ENCODE results near the gene SAMD8.
"Not testable (repeated sequence)": the region's sequence is repeated elsewhere in the genome, so short reads cannot be mapped to it uniquely, and the experiment has no call there.

The SAMD8 gene

GRCh38 chr10:75102830-75103673 lies 8.4 kb upstream of the SAMD8 start:
- peaks cover 10% of the 10 kb centered on the region for H3K4me1 ChIP-seq (ENCODE audit: control insufficient read depth, insufficient read depth, low read length)
- H3K4me2 ChIP-seq (ENCODE audit: low read length) = no peak overlapping the region
- H3K4me3 ChIP-seq (ENCODE audit: low read length) = no peak overlapping the region
- H3K9ac ChIP-seq (ENCODE audit: low read depth, low read length) = no peak overlapping the region
- no peaks in the 10 kb centered on the region for H3K9me3 ChIP-seq (replicated peaks; ENCODE audit: low read length)
- no peaks in the 10 kb centered on the region for H3K36me3 ChIP-seq (ENCODE audit: insufficient read depth, low read length)
- H3K27me3 ChIP-seq (ENCODE audit: control insufficient read depth, insufficient read depth, low read length) = no peaks in the 10 kb centered on the region

- no peak overlapping the region for H3K4me2 ChIP-seq (ENCODE audit: low read length)
- no peaks in the 10 kb centered on the region for H3K27me3 ChIP-seq (ENCODE audit: control insufficient read depth, insufficient read depth, low read length)
- no peak overlapping the region for H3K4me3 ChIP-seq (ENCODE audit: low read length)
- peaks cover 20% of the 10 kb centered on the region for H3K4me1 ChIP-seq (ENCODE audit: control insufficient read depth, insufficient read depth, low read length)
- no peaks in the 10 kb centered on the region for H3K36me3 ChIP-seq (ENCODE audit: insufficient read depth, low read length)
- H3K9me3 ChIP-seq (replicated peaks; ENCODE audit: low read length) = no peaks in the 10 kb centered on the region
- no peak overlapping the region for H3K9ac ChIP-seq (ENCODE audit: low read depth, low read length)
Observed at GRCh38 chr10:75103881-75104686, 7.4 kb upstream of the SAMD8 start.

GRCh38 chr10:75104842-75105241 lies 6.6 kb upstream of the SAMD8 start:
- Histone ChIP-seq H3K27me3 (ENCODE audit: control insufficient read depth, insufficient read depth, low read length) (no peaks in the 10 kb centered on the region), H3K4me2 (ENCODE audit: low read length) (no peak overlapping the region), H3K4me3 (ENCODE audit: low read length) (no peak overlapping the region), H3K9ac (ENCODE audit: low read depth, low read length) (no peak overlapping the region), H3K9me3 (replicated peaks; ENCODE audit: low read length) (no peaks in the 10 kb centered on the region), H3K4me1 (ENCODE audit: control insufficient read depth, insufficient read depth, low read length) (peaks cover 25% of the 10 kb centered on the region), H3K36me3 (ENCODE audit: insufficient read depth, low read length) (no peaks in the 10 kb centered on the region)

- Histone ChIP-seq H3K9me3 (replicated peaks; ENCODE audit: low read length) (no peaks in the 10 kb centered on the region), H3K4me3 (ENCODE audit: low read length) (no peak overlapping the region), H3K4me1 (ENCODE audit: control insufficient read depth, insufficient read depth, low read length) (peaks cover 18% of the 10 kb centered on the region), H3K36me3 (ENCODE audit: insufficient read depth, low read length) (no peaks in the 10 kb centered on the region), H3K27me3 (ENCODE audit: control insufficient read depth, insufficient read depth, low read length) (no peaks in the 10 kb centered on the region), H3K4me2 (ENCODE audit: low read length) (no peak overlapping the region), H3K9ac (ENCODE audit: low read depth, low read length) (no peak overlapping the region)
Observed at GRCh38 chr10:75105576-75106197, 5.8 kb upstream of the SAMD8 start.

- no peaks in the 10 kb centered on the region for H3K27me3 ChIP-seq (ENCODE audit: control insufficient read depth, insufficient read depth, low read length)
- H3K4me1 ChIP-seq (ENCODE audit: control insufficient read depth, insufficient read depth, low read length) = peaks cover 18% of the 10 kb centered on the region
- no peak overlapping the region for H3K4me3 ChIP-seq (ENCODE audit: low read length)
- no peak overlapping the region for H3K9ac ChIP-seq (ENCODE audit: low read depth, low read length)
- no peaks in the 10 kb centered on the region for H3K9me3 ChIP-seq (replicated peaks; ENCODE audit: low read length)
- H3K36me3 ChIP-seq (ENCODE audit: insufficient read depth, low read length) = no peaks in the 10 kb centered on the region
- H3K4me2 ChIP-seq (ENCODE audit: low read length) = no peak overlapping the region
Observed at GRCh38 chr10:75106242-75106641, 5.2 kb upstream of the SAMD8 start.

- peaks cover 18% of the 10 kb centered on the region for H3K4me1 ChIP-seq (ENCODE audit: control insufficient read depth, insufficient read depth, low read length)
- not testable (repeated sequence) for H3K4me2 ChIP-seq (ENCODE audit: low read length); H3K36me3 ChIP-seq (ENCODE audit: insufficient read depth, low read length); H3K27me3 ChIP-seq (ENCODE audit: control insufficient read depth, insufficient read depth, low read length); H3K9ac ChIP-seq (ENCODE audit: low read depth, low read length); H3K9me3 ChIP-seq (replicated peaks; ENCODE audit: low read length); H3K4me3 ChIP-seq (ENCODE audit: low read length)
Observed at GRCh38 chr10:75106891-75107290, 4.6 kb upstream of the SAMD8 start.

GRCh38 chr10:75107756-75108683 lies 3.4 kb upstream of the SAMD8 start:
- Histone ChIP-seq H3K9me3 (replicated peaks; ENCODE audit: low read length) (no peaks in the 10 kb centered on the region), H3K9ac (ENCODE audit: low read depth, low read length) (peak overlapping the region; percentile 59), H3K27me3 (ENCODE audit: control insufficient read depth, insufficient read depth, low read length) (no peaks in the 10 kb centered on the region), H3K4me3 (ENCODE audit: low read length) (peak overlapping the region; percentile 34), H3K4me2 (ENCODE audit: low read length) (peak overlapping the region; percentile 45), H3K4me1 (ENCODE audit: control insufficient read depth, insufficient read depth, low read length) (peaks cover 23% of the 10 kb centered on the region), H3K36me3 (ENCODE audit: insufficient read depth, low read length) (no peaks in the 10 kb centered on the region)

- Histone ChIP-seq H3K27me3 (ENCODE audit: control insufficient read depth, insufficient read depth, low read length) (no peaks in the 10 kb centered on the region), H3K9me3 (replicated peaks; ENCODE audit: low read length) (no peaks in the 10 kb centered on the region), H3K4me3 (ENCODE audit: low read length) (peak overlapping the region; percentile 50), H3K4me1 (ENCODE audit: control insufficient read depth, insufficient read depth, low read length) (peaks cover 29% of the 10 kb centered on the region), H3K4me2 (ENCODE audit: low read length) (peak overlapping the region; percentile 45), H3K36me3 (ENCODE audit: insufficient read depth, low read length) (no peaks in the 10 kb centered on the region), H3K9ac (ENCODE audit: low read depth, low read length) (peak overlapping the region; percentile 59)
Observed at GRCh38 chr10:75108684-75109458, 2.6 kb upstream of the SAMD8 start.

GRCh38 chr10:75109459-75109778 lies 2.0 kb upstream of the SAMD8 start:
- Histone ChIP-seq H3K36me3 (ENCODE audit: insufficient read depth, low read length) (no peaks in the 10 kb centered on the region), H3K27me3 (ENCODE audit: control insufficient read depth, insufficient read depth, low read length) (no peaks in the 10 kb centered on the region), H3K9ac (ENCODE audit: low read depth, low read length) (peak overlapping the region; percentile 28), H3K4me1 (ENCODE audit: control insufficient read depth, insufficient read depth, low read length) (peaks cover 29% of the 10 kb centered on the region), H3K4me2 (ENCODE audit: low read length) (peak overlapping the region; percentile 38), H3K4me3 (ENCODE audit: low read length) (no peak overlapping the region), H3K9me3 (replicated peaks; ENCODE audit: low read length) (no peaks in the 10 kb centered on the region)

- Histone ChIP-seq H3K9me3 (replicated peaks; ENCODE audit: low read length) (no peaks in the 10 kb centered on the region), H3K27me3 (ENCODE audit: control insufficient read depth, insufficient read depth, low read length) (no peaks in the 10 kb centered on the region), H3K36me3 (ENCODE audit: insufficient read depth, low read length) (no peaks in the 10 kb centered on the region), H3K9ac (ENCODE audit: low read depth, low read length) (peak overlapping the region; percentile 93), H3K4me3 (ENCODE audit: low read length) (peak overlapping the region; percentile 74), H3K4me2 (ENCODE audit: low read length) (peak overlapping the region; percentile 91), H3K4me1 (ENCODE audit: control insufficient read depth, insufficient read depth, low read length) (peaks cover 32% of the 10 kb centered on the region)
Observed at GRCh38 chr10:75110006-75110632, 1.3 kb upstream of the SAMD8 start.

Data from skeletal muscle satellite cell (primary cell).